Measurements from ENCODE around the gene ACTN2.

DNA sequence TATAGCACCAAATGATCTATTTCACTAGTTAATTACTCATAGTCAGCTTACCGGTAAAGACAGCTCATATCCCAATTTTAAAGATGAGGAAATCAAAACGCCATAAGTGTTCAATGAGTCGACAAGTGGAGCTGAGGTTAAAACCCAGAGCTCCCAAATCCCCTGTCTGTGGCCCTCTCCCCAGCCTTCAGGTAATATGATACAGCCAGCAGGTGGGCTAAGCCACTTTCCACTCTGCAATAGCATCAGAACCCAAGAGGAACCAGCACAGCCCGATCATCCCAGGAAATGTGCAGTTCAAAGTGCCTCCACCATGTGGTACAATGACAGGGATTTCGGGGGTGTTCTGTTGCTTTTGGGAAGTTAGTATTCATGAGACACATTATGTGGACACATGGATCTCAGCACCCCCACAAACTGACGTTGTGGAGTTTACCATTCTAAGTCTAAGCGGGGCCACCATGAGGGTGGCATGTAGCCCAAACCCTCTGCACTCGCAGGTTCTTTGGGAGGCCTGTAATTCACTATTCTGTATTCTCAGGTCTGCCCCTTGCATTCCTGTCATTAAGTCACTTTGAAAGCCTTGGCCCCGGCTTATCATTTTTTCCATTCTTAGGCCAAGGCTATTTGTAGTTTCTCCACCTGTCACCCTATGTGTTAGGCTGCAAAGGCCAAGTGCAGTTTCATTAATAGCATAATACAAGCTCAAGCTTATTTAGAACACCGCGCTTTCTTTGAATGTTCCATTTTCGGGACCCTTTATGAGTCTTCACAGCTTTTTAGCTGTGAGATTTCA lies 26.3 kb upstream of the ACTN2 start:
- TF ChIP-seq GLIS3 (CRISPR knock-in tag; IDR thresholded peaks at IDR 0.05) (no peak), TOX (CRISPR knock-in tag; IDR thresholded peaks at IDR 0.05; ENCODE audit: borderline replicate concordance) (no peak), ZFP30 (CRISPR knock-in tag; IDR thresholded peaks at IDR 0.05) (no peak)
